ENCODE data around the gene CLIP3. TPM values are rescaled to one million over a fixed set of nuclear protein-coding genes. Genes with fewer than 3 reads are reported as not detected.

CLIP3 gene
- polyA plus RNA-seq, 2 of the 4 experiments (the other 2 are of a cell fraction): 1.1 to 1.5 TPM

DNA sequence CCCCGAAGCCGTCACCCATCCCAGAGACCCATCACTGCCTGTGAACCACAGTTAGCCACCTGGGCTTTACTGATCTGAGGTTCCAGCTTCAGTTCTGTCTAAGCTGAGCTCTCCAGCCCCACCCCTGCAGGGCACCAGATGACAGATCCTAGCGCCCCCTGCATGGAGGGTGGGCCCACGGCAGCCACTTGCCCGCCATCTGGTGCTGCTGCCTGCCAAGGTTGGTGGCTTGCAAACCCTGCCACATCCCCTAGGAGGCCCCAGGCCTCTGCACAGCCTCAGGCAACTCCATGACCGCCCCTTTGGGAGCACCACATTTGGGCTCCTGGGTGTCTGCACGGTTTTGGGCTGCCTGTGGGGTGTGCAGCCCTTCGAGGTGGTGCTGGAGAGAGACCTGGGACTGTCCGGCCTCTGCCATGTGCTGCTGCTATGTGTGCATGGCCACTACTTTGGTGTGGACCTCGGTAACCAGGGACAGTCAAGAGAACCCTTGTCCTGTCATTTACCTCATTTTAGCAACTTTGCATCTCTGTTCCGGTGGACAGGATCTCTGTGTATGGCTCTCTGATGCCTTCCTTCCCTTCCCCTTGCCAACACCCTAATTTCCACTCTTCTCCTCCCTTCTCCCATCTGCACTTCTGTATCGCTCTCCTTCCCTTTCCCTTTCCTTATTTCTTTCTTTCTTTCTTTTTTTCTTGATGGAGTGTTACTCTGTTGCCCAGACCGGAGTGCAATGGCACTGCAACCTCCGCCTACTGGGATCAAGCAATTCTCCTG, 55.0 kb downstream of the CLIP3 start:
- DNase-seq (ENCODE audit: low read depth in 1 of 2, low spot score in 1 of 2): peak; percentile 66 to 76
- Histone ChIP-seq H3K4me2 (no peak overlapping the region), H3K4me1 (no peaks in the 10 kb centered on the region), H3K4me3 (no peak overlapping the region), H3K27ac (no peak overlapping the region), H3K9me3 (0 out of 3 replicates have a peak, but pooled peaks cover 3% of the 10 kb centered on the region)
- ATAC-seq: peak; percentile 61 to 84
- ChIA-PET CTCF (interaction anchor here (0.5 to 2.6 kb wide), 8 partner anchors 9 to 467 kb away, joined by 3 to 10 read pairs (median 4); no protein-coding TSS in a partner anchor), POLR2A (no interaction called here)
- 29% methylated on average over 14 of the region's 14 CpGs for WGBS (ENCODE audit: missing lambda C conversion rate)
- FAIRE-seq: peak; percentile 32
- TF ChIP-seq, protein P1, sequence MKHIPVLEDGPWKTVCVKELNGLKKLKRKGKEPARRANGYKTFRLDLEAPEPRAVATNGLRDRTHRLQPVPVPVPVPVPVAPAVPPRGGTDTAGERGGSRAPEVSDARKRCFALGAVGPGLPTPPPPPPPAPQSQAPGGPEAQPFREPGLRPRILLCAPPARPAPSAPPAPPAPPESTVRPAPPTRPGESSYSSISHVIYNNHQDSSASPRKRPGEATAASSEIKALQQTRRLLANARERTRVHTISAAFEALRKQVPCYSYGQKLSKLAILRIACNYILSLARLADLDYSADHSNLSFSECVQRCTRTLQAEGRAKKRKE (CRISPR knock-in tag; IDR thresholded peaks at IDR 0.05; ENCODE audit: low read depth): 0 out of 2 replicates have a peak, but pooled peaks have one; percentile 23
- TF ChIP-seq NR3C1 (IDR thresholded peaks at IDR 0.05) (no peak), ZNF302 (CRISPR knock-in tag; IDR thresholded peaks at IDR 0.05) (no peak), ELK1 (IDR thresholded peaks at IDR 0.05; ENCODE audit: low read depth, low read length) (no peak)
- TF ChIP-seq, protein P2, sequence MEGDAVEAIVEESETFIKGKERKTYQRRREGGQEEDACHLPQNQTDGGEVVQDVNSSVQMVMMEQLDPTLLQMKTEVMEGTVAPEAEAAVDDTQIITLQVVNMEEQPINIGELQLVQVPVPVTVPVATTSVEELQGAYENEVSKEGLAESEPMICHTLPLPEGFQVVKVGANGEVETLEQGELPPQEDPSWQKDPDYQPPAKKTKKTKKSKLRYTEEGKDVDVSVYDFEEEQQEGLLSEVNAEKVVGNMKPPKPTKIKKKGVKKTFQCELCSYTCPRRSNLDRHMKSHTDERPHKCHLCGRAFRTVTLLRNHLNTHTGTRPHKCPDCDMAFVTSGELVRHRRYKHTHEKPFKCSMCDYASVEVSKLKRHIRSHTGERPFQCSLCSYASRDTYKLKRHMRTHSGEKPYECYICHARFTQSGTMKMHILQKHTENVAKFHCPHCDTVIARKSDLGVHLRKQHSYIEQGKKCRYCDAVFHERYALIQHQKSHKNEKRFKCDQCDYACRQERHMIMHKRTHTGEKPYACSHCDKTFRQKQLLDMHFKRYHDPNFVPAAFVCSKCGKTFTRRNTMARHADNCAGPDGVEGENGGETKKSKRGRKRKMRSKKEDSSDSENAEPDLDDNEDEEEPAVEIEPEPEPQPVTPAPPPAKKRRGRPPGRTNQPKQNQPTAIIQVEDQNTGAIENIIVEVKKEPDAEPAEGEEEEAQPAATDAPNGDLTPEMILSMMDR (IDR thresholded peaks at IDR 0.05): 0 out of 3 replicates have a peak, but pooled peaks have one; percentile 13

GRCh38 chr19:35975608-35976214, 57.0 kb downstream of the CLIP3 start:
- CTCF ChIA-PET: interaction anchor here (0.5 to 2.6 kb wide), 11 partner anchors 10 to 465 kb away, joined by 3 to 10 read pairs (median 5); no protein-coding TSS in a partner anchor
- 31% methylated on average over 5 of the region's 5 CpGs for WGBS (ENCODE audit: missing lambda C conversion rate)
- H3K4me3 ChIP-seq: no peak overlapping the region
- H3K4me2 ChIP-seq: no peak overlapping the region
- no peaks in the 10 kb centered on the region for H3K9me3 ChIP-seq
- POLR2A ChIA-PET: interaction anchor here (0.6 kb wide), 1 partner anchor 92 kb away, joined by 3 read pairs; no protein-coding TSS in a partner anchor
- H3K27ac ChIP-seq: no peak overlapping the region
- DNase-seq (ENCODE audit: low read depth in 1 of 2, low spot score in 1 of 2) (peak in 1 of 2 experiments; percentile 64), ATAC-seq (no peak), FAIRE-seq (peak; percentile 97)
- H3K4me1 ChIP-seq: no peaks in the 10 kb centered on the region
- TF ChIP-seq EHMT2 (IDR thresholded peaks at IDR 0.05; ENCODE audit: low read depth) (peak; percentile 98), TP53 (CRISPR knock-in tag; IDR thresholded peaks at IDR 0.05) (no peak), ELK1 (IDR thresholded peaks at IDR 0.05; ENCODE audit: low read depth, low read length) (no peak), REST (IDR thresholded peaks at IDR 0.05) (peak; percentile 97)
